8988T (cell line): ENCODE measurements around the gene ADAMTS4.

ENCODE experiments used
- DNase-seq: peaks from one replicate; pipeline ENCODE4 v3.0.0; 2011

Gene ADAMTS4

DNA sequence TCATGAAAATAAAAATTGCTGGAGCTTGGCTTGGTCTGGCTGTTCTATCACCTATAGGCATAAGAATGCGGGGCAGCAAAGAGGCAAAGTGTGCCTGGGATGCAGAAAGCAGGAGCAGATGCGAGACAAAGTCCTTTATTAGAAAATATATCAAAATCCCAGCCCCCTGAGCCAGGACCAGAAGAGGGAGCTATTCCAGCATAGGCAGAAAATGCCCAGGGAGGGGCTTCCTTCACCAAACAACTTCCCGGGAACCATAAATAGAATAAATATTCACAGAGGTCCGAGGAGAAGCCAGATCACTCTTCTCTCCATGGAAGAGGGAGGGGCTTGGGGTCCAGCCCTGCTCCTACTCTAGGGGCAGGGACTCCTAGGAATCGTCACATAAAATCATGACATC is 27.7 kb downstream of the ADAMTS4 start:
- DNase-seq: no peak

DNA sequence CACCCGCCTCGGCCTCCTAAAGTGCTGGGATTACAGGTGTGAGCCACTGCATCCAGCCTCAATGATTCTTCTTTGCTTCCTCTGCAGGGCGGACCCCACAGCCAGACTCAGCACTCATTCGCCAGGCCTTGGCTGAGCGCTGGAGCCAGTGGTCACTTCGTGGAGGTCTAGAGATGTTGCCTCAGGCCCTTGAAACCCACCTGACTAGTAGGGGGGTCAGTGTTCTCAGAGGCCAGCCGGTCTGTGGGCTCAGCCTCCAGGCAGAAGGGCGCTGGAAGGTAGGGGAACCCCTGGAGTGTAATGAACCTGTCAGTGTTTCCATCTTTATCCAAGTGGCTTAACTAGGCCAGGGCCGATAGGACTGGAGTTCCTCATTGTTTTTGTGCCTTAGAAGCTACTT is 29.9 kb downstream of the ADAMTS4 start:
- DNase-seq: no peak

GRCh38 chr1:161166669-161167548 is 31.9 kb downstream of the ADAMTS4 start:
- no peak for DNase-seq

- peak; percentile 79 for DNase-seq
Measured at GRCh38 chr1:161165742-161166668, 32.8 kb downstream of the ADAMTS4 start, which contains the start of gene PPOX. Gene PPOX, plus strand, starts transcription at chr1:161166426. Its CDS starts 422 bp downstream, at chr1:161166848.

- no peak for DNase-seq
Measured at GRCh38 chr1:161164901-161165610, 33.8 kb downstream of the ADAMTS4 start.

GRCh38 chr1:161163793-161164192 is 35.1 kb downstream of the ADAMTS4 start:
- no peak for DNase-seq

GRCh38 chr1:161162806-161163205 is 36.0 kb downstream of the ADAMTS4 start:
- no peak for DNase-seq

DNA sequence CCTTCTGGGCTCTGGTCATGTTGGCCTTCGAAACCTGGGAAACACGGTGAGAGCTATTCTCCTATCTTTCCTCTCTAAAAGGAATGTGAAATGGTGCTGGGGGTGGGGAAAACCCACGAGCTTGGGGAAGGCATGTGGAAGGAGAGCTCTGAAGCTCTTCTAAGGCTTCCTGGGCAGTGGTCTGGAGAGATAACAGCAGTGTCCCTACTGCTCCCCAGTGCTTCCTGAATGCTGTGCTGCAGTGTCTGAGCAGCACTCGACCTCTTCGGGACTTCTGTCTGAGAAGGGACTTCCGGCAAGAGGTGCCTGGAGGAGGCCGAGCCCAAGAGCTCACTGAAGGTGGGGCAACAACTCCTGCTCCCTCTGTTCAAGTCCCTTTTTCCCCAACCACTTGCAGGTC is 36.8 kb downstream of the ADAMTS4 start:
- no peak for DNase-seq

GRCh38 chr1:161161652-161162051 is 37.2 kb downstream of the ADAMTS4 start:
- DNase-seq: no peak

- DNase-seq: no peak
Measured at GRCh38 chr1:161160671-161161145, 38.1 kb downstream of the ADAMTS4 start.

DNA sequence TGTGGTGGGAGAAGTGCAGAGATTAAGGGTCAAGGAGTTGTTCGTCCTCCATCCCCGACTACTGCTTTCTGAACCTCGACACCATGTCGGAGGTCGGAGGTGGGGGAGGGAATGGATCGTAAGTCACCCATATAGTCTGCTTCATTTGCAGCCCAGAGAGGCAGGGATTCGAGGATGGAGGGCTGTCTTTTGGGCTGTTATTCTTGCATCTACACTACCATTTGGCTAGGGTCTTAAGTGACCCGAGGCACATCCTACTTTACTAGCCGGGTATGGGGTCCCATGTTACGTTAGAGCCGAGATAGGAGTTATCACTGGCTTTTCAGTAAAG is 39.0 kb downstream of the ADAMTS4 start:
- DNase-seq: no peak

DNA sequence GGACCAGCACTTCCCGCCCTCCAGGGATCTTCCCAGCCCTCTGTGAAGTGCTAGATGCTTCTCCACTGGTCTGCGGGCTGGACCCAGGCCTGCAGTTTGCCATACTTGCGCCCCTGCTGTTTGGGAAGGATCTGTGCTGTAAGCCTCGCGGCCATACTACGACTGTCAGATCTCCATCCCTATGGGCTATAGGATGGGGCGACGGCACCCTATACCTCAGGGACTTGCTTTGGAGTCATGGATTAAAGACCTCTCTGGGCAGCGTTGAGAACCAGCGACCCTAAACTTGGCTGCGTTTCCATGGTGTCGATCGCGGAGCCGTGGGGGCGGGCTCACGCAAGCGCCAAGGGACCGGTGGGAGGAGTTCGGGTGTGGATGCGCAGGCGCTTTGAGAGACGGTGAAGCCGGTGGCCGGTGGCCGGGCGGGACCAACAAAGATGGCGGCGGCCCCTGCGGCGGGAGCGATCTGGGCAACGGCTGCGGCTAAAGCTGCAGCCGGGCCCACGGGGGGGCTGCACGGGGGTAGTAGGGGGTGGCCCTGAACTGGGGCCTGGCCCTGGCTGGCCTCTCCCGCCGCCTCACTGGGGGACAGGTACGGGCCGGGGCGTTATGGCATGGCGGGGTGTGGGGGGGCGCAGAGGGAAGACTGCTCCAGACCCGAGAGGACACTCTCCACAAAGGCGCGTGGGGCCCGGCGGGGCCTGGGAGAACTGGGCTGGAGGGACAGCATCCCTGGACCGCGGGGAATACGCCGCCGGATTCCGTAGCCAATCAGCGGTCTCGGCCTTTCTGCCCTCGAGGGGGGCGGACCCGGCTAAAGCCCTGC is 39.6 kb downstream of the ADAMTS4 start, which contains the start of gene USP21:
USP21 (plus strand) TSS at position 414 of the 826 bp plus-strand sequence. CDS start 1,141 bp downstream, outside the sequence.
- DNase-seq: peak; percentile 97

DNA sequence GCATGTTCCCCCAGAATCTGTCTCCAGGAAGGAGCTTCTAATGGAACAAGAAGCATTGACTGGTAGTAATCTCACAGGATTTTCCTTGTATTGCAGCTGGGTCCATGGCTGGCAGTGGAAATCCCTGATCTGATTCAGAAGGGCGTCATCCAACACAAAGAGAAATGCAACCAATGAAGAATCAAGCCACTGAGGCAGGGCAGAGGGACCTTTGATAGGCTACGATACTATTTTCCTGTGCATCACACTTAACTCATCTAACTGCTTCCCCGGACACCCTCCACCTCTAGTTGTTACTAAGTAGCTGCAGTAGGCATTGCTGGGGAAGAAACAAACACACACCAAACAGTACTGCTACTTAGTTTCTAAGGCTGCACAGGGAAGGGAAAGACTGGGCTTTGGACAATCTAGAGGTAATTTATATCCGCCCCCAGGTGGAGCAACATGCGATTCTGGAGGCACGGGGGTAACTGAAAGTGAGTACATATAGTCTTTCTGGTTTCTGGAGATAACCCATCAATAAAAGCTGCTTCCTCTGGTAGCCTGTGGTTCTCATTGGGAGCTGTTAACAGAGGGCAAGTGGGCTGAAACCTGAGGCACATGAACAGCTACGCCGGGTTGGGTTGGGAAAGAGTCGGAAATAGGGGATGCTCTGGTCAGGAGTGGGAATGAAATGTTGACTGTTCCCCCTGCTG is 40.4 kb downstream of the ADAMTS4 start:
- no peak for DNase-seq

DNA sequence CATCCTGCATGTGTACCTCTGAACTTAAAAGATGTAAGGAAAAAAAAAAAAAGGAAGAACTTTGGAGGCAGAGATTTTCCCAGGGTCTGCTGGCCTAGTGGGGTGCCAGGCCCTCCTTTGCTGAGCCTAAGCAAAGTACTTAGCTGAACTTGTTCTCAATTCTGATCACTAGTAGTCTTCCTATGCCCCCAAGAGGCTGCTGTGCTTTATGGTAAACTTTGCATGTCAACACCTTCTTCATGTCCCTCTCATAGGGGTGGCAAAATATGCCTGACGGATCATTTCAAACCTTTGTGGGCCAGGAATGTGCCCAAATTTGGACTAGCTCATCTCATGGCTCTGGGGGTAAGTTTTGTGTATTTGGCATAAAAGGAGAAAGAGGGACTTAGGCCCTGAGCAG is 41.0 kb downstream of the ADAMTS4 start:
- no peak for DNase-seq

DNA sequence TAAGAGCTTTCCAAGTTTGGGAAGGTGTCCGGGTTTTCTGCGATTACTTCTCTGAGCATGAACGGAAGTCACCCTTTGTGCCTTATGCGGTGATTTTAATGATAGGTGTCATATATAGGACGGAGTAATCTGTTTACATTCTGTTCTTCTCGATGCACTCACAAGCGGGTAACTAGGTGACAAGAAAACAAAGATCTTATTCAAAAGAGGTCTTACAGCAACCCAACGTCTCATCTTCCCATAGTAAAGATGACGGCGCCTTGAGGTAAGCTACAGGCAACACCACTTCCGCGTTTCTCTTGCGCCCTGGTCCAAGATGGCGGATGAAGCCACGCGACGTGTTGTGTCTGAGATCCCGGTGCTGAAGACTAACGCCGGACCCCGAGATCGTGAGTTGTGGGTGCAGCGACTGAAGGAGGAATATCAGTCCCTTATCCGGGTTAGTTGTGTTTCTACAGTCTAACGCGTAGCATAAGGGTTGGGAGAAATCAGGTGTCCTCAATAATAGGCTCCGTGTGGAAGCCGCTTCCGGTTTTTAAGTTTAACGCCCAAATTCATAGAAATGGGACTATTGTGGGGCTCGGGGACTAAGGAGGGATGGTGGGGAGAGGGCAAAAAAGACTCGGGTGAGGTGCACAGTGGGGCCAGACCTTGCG is 45.0 kb downstream of the ADAMTS4 start, which contains the start of gene UFC1:
UFC1 (plus strand) TSS at position 297 of the 656 bp plus-strand sequence; CDS start at position 317, 20 bp downstream.
- peak; percentile 64 for DNase-seq

DNA sequence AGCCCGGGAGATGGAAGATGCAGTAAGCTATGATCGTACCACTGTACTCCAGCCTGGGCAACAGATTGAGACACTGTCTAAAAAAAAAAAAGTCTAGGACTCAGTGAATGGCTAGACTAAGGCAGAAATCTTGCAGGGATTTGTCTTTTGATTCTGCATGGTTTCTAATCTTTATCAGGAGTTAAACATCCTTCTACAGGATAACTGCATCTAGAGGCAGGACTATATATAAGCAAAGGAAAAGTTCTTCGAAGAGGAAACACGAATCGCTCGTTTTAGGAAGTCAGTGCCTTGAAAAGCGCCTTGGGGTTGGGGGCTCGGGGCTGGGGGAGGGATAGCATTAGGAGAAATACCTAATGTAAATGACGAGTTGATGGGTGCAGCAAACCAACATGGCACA is 45.7 kb downstream of the ADAMTS4 start:
- no peak for DNase-seq

- DNase-seq: no peak
Measured at GRCh38 chr1:161145832-161146231, 53.0 kb downstream of the ADAMTS4 start.

GRCh38 chr1:161140755-161141400 is 58.0 kb downstream of the ADAMTS4 start:
- DNase-seq: no peak

DNA sequence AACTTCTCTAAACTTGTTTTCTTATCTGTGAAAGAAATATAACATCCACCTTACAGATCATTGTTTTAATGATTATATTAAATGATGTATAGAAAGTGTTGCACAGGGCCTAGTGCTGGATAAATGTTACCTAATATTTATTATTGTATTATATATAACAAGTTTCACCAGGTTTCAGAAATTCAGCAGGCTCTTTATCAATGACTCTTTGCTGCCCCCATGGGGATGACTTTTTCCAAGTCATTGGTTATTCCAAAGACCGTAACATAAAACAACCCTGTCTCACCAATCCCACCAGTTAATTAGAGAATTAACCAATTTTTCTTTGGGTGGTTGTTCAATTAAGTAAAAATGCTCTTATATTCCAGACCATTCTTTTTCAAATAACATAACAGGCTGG is 59.1 kb downstream of the ADAMTS4 start:
- DNase-seq: no peak

DNA sequence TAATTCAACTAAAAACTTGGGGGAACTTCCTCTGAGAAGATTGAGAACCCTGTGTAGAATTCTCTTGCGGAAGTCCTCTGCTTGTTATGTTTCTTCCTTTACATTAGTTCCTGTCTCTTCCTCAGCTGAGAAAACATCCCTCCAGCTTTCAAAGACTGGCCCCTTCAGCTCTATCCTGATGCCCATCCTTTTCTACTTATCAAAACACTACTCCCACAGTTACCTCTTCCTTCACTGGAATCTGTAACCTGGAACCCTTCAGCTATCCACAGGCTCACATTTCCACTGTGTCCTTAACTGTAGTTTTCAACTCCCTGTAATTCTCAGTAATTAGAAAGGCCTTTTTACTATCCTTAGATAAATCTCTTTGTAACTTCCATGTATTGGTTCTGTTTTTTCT is 60.4 kb downstream of the ADAMTS4 start:
- DNase-seq: no peak
